H9 (cell line): ENCODE results near the gene ZBTB16. TPM values are rescaled to one million over a fixed set of nuclear protein-coding genes. Genes with fewer than 3 reads are reported as not detected.

Experiments used
- DNase-seq: peaks from one replicate; pipeline ENCODE4 v3.0.0-alpha.2; 2017
- H2AFZ ChIP-seq: one replicate; pipeline ENCODE4 v1.6.1; 2013; ENCODE audit warnings: mild to moderate bottlenecking, low read length, control low read depth, moderate library complexity
- H2AK5ac ChIP-seq: 2 replicates; pipeline ENCODE4 v1.6.1; 2013; ENCODE audit warnings: low read length, control low read depth, mixed read lengths; ENCODE audit not compliant: insufficient read length
- H2BK120ac ChIP-seq: one replicate; pipeline ENCODE4 v1.6.1; 2013; ENCODE audit warnings: low read depth, mild to moderate bottlenecking, low read length, control low read depth, inconsistent platforms; ENCODE audit not compliant: poor library complexity, severe bottlenecking
- H2BK12ac ChIP-seq: 2 replicates; pipeline ENCODE4 v1.6.1; 2013; ENCODE audit warnings: low read length, control low read depth, mixed read lengths, low read depth; ENCODE audit not compliant: insufficient read length
- H2BK15ac ChIP-seq: 2 replicates; pipeline ENCODE4 v1.6.1; 2013; ENCODE audit warnings: low read depth, low read length, control low read depth
- H2BK20ac ChIP-seq: one replicate; pipeline ENCODE4 v1.6.1; 2013; ENCODE audit warnings: low read depth, mild to moderate bottlenecking, low read length, control low read depth, inconsistent platforms; ENCODE audit not compliant: poor library complexity, severe bottlenecking
- H2BK5ac ChIP-seq: 2 replicates; pipeline ENCODE4 v1.6.1; 2013; ENCODE audit warnings: low read length, control low read depth, mixed read lengths; ENCODE audit not compliant: insufficient read length
- H3K14ac ChIP-seq: 2 replicates; pipeline ENCODE4 v1.6.1; 2013; ENCODE audit warnings: low read length, control low read depth; ENCODE audit not compliant: insufficient read depth
- H3K18ac ChIP-seq: 2 replicates; pipeline ENCODE4 v1.6.1; 2013; ENCODE audit warnings: low read depth, mild to moderate bottlenecking, mixed read lengths, low read length, control low read depth; ENCODE audit not compliant: insufficient read length
- H3K23ac ChIP-seq: 2 replicates; pipeline ENCODE4 v1.6.1; 2013; ENCODE audit warnings: low read length, control low read depth, mixed read lengths, low read depth; ENCODE audit not compliant: insufficient read length
- H3K23me2 ChIP-seq: 2 replicates; pipeline ENCODE4 v1.6.1; 2013; ENCODE audit warnings: low read depth, mild to moderate bottlenecking, mixed read lengths, low read length, control low read depth; ENCODE audit not compliant: insufficient read length, poor library complexity, severe bottlenecking
- H3K27ac ChIP-seq: 2 replicates; pipeline ENCODE4 v1.5.1; 2013; ENCODE audit warnings: low read length, control low read depth, mixed read lengths, low read depth; ENCODE audit not compliant: insufficient read length
- H3K27me3 ChIP-seq: 2 replicates; pipeline ENCODE4 v1.6.1; 2013; ENCODE audit warnings: low read length, control low read depth, inconsistent platforms; ENCODE audit not compliant: insufficient read depth
- H3K4ac ChIP-seq: 2 replicates; pipeline ENCODE4 v1.6.1; 2013; ENCODE audit warnings: low read depth, mild to moderate bottlenecking, control low read depth, inconsistent platforms, low read length, moderate library complexity
- H3K4me1 ChIP-seq: 2 replicates; pipeline ENCODE4 v1.6.1; 2013; ENCODE audit warnings: low read length, control low read depth, inconsistent platforms; ENCODE audit not compliant: insufficient read depth
- H3K4me2 ChIP-seq: 2 replicates; pipeline ENCODE4 v1.6.1; 2013; ENCODE audit warnings: low read length, control low read depth, mixed read lengths; ENCODE audit not compliant: insufficient read length, insufficient read depth
- H3K56ac ChIP-seq: 2 replicates; pipeline ENCODE4 v1.6.1; 2013; ENCODE audit warnings: low read depth, mild to moderate bottlenecking, mixed read lengths, low read length, control low read depth; ENCODE audit not compliant: insufficient read length
- H3K79me1 ChIP-seq: 2 replicates; pipeline ENCODE4 v1.6.1; 2013; ENCODE audit warnings: low read depth, mild to moderate bottlenecking, moderate library complexity, low read length, control low read depth, inconsistent platforms; ENCODE audit not compliant: insufficient read depth, poor library complexity, severe bottlenecking
- H3K79me2 ChIP-seq: 2 replicates; pipeline ENCODE4 v1.6.1; 2013; ENCODE audit warnings: low read length, control low read depth, inconsistent platforms; ENCODE audit not compliant: insufficient read depth
- H3K9ac ChIP-seq: 2 replicates; pipeline ENCODE4 v1.6.1; 2013; ENCODE audit warnings: low read length, control low read depth, mixed read lengths; ENCODE audit not compliant: insufficient read length; ENCODE audit errors: extremely low read depth
- H3K9me3 ChIP-seq: one replicate; pipeline ENCODE4 v1.6.1; 2013; ENCODE audit warnings: low read depth, low read length, inconsistent platforms; ENCODE audit not compliant: control insufficient read depth
- H3T11ph ChIP-seq: one replicate; pipeline ENCODE4 v1.6.1; 2013; ENCODE audit warnings: mild to moderate bottlenecking, low read length, control low read depth, inconsistent platforms
- H4K20me1 ChIP-seq: one replicate; pipeline ENCODE4 v1.6.1; 2013; ENCODE audit not compliant: control insufficient read depth, insufficient read length, insufficient read depth
- H4K5ac ChIP-seq: 2 replicates; pipeline ENCODE4 v1.6.1; 2013; ENCODE audit warnings: low read depth, mild to moderate bottlenecking, mixed read lengths, low read length, control low read depth; ENCODE audit not compliant: insufficient read length
- H4K8ac ChIP-seq: replicated peaks from 2 replicates; pipeline ENCODE4 v1.6.1; 2013; ENCODE audit warnings: low read length, control low read depth, mixed read lengths, low read depth; ENCODE audit not compliant: insufficient read length
- H4K91ac ChIP-seq: 2 replicates; pipeline ENCODE4 v1.6.1; 2013; ENCODE audit warnings: low read depth, mild to moderate bottlenecking, moderate library complexity, mixed read lengths, low read length, control low read depth; ENCODE audit not compliant: insufficient read length
- H3K27ac Mint-ChIP-seq, 3 experiments: 2 replicates in 2 of 3; 3 replicates in 1 of 3; pipeline ENCODE4 v1.8.0; 2020 to 2021; ENCODE audit warnings: mixed read lengths in 3 of 3, mild to moderate bottlenecking in 1 of 3, moderate library complexity in 1 of 3
- H3K27me3 Mint-ChIP-seq: 2 replicates; pipeline ENCODE4 v1.8.0; 2021; ENCODE audit warnings: low read depth, mild to moderate bottlenecking, moderate library complexity, mixed read lengths
- H3K36me3 Mint-ChIP-seq, 3 experiments: 2 replicates in 2 of 3; 3 replicates in 1 of 3; pipeline ENCODE4 v1.8.0; 2020 to 2021; ENCODE audit warnings: low read depth in 3 of 3, mixed read lengths in 3 of 3; ENCODE audit not compliant: insufficient read depth in 1 of 3
- H3K4me1 Mint-ChIP-seq, 2 experiments: 2 replicates each; pipeline ENCODE4 v1.8.0; 2020; ENCODE audit warnings: mixed read lengths in 2 of 2
- H3K4me3 Mint-ChIP-seq, 2 experiments: 2 replicates in 1 of 2; 3 replicates in 1 of 2; pipeline ENCODE4 v1.8.0; 2020 to 2021; ENCODE audit warnings: mild to moderate bottlenecking in 2 of 2, mixed read lengths in 2 of 2, moderate library complexity in 1 of 2
- H3K9me3 Mint-ChIP-seq, 2 experiments: 2 replicates in 1 of 2; 3 replicates in 1 of 2; pipeline ENCODE4 v1.8.0; 2020; ENCODE audit warnings: mild to moderate bottlenecking in 2 of 2, mixed read lengths in 2 of 2, moderate library complexity in 1 of 2
- CTCF ChIP-seq: fragments of 200-600 bp; sonication (generic); conservative IDR thresholded peaks from 3 replicates; pipeline ENCODE4 v1.8.0; 2021; ENCODE audit warnings: antibody characterized with exemption, mild to moderate bottlenecking
- WGBS: extraction: QIAGEN DNeasy Blood & Tissue Kit; methylation state at CpG from one replicate; pipeline ENCODE4 v1.1.7; 2013; ENCODE audit warnings: missing lambda C conversion rate, low lambda C conversion rate, mixed read lengths; ENCODE audit not compliant: insufficient read length; ENCODE audit errors: extremely low coverage; 5-methylcytosine and 5-hydroxymethylcytosine counted together
- total RNA-seq: library from RNA; stranded (reverse); gene quantifications from 2 replicates; pipeline ENCODE4 v1.2.1, GENCODE V29; 2021

Gene ZBTB16
- total RNA-seq, 1 experiment from 2014 or later = not detected

GRCh38 chr11:114218508-114218907, 159.0 kb downstream of the ZBTB16 start:
- DNase-seq = no peak
- Histone ChIP-seq H3K79me1 (no peaks in the 10 kb centered on the region), H2AK5ac (no peak overlapping the region), H4K5ac (no peak overlapping the region), H3K18ac (no peak overlapping the region), H3K23ac (no peak overlapping the region), H2BK12ac (no peak overlapping the region), H3K9ac (no peak overlapping the region), H2BK5ac (no peak overlapping the region), H3K27me3 (no peaks in the 10 kb centered on the region), H4K20me1 (no peaks in the 10 kb centered on the region), H4K91ac (no peak overlapping the region), H3K27ac (no peak overlapping the region), H2AFZ (no peak overlapping the region), H3K4me1 (no peaks in the 10 kb centered on the region), H2BK120ac (no peak overlapping the region), H3K23me2 (no peaks in the 10 kb centered on the region), H2BK15ac (no peak overlapping the region), H3K79me2 (no peaks in the 10 kb centered on the region), H4K8ac (no peak overlapping the region), H3K56ac (no peak overlapping the region), H3K4me2 (no peak overlapping the region), H3K9me3 (no peaks in the 10 kb centered on the region), H3K4ac (no peak overlapping the region), H3K14ac (no peak overlapping the region), H3T11ph (no peak overlapping the region), H2BK20ac (no peak overlapping the region)
- peaks cover 17% of the 10 kb centered on the region for H3K27me3 Mint-ChIP-seq
- no peak for TF ChIP-seq CTCF
- H3K9me3 Mint-ChIP-seq = no peaks in the 10 kb centered on the region
- H3K4me3 Mint-ChIP-seq = no peak overlapping the region
- H3K27ac Mint-ChIP-seq = no peak overlapping the region
- H3K36me3 Mint-ChIP-seq = no peaks in the 10 kb centered on the region; a peak in 1 of 7 replicates
- no CpG with 5 or more reads among the region's 3 CpGs for WGBS
- H3K4me1 Mint-ChIP-seq = peaks cover 1 to 3% of the 10 kb centered on the region in 2 experiments; a peak in 2 of 4 replicates
